ENCODE results near the gene MMP15. TPM values are rescaled to one million over a fixed set of nuclear protein-coding genes. Genes with fewer than 3 reads are reported as not detected.
A peak's percentile ranks its signal among the peaks of the same experiment; 100 is the strongest.
"Not testable (repeated sequence)": the region's sequence is repeated elsewhere in the genome, so short reads cannot be mapped to it uniquely, and the experiment has no call there.

Gene MMP15
- total and polyA plus RNA-seq, 8 donors: 8.1 to 140 (median 22.2) TPM

DNA sequence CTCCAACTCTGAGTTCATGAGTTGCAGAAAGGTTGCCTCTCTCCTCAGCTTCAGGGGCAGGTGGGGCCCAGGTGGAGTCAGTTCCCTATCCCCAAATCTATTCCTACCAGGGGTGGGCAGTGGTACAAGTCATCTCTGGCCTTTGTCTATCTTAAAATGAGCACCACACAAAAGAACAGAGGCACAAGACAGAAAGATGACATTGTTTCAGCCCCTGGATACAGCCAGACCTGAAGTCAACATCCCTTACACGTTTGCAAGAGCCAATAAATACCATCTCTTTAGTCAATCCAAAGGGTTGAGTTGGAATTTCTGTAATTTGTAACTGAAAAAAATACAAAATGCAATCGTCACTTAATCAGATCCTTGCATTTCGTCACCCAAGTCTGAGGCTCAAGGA lies 32.2 kb downstream of the MMP15 start:
- WGBS, 5 donors: 70 to 83% (median 74%) methylated on average over 3 of the region's 3 CpGs
- intact Hi-C loops (cut with DNase I; ENCODE audit: low total_unique reads): no loop called here
- no peak for DNase-seq
- Histone ChIP-seq H3K27me3 (peaks cover 0 to 5% (median 0%) of the 10 kb centered on the region in 3 donors), H3K27ac (no peak overlapping the region), H3K4me1 (peaks cover 0 to 2% (median 0%) of the 10 kb centered on the region in 4 donors), H3K36me3 (no peaks in the 10 kb centered on the region), H3K9me3 (no peaks in the 10 kb centered on the region), H3K4me3 (no peak overlapping the region)
- no peak for TF ChIP-seq POLR2AphosphoS5 (IDR thresholded peaks at IDR 0.05)
- TF ChIP-seq, protein P1, sequence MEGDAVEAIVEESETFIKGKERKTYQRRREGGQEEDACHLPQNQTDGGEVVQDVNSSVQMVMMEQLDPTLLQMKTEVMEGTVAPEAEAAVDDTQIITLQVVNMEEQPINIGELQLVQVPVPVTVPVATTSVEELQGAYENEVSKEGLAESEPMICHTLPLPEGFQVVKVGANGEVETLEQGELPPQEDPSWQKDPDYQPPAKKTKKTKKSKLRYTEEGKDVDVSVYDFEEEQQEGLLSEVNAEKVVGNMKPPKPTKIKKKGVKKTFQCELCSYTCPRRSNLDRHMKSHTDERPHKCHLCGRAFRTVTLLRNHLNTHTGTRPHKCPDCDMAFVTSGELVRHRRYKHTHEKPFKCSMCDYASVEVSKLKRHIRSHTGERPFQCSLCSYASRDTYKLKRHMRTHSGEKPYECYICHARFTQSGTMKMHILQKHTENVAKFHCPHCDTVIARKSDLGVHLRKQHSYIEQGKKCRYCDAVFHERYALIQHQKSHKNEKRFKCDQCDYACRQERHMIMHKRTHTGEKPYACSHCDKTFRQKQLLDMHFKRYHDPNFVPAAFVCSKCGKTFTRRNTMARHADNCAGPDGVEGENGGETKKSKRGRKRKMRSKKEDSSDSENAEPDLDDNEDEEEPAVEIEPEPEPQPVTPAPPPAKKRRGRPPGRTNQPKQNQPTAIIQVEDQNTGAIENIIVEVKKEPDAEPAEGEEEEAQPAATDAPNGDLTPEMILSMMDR (IDR thresholded peaks at IDR 0.05): no peak
- no peak for TF ChIP-seq POLR2A (IDR thresholded peaks at IDR 0.05)

DNA sequence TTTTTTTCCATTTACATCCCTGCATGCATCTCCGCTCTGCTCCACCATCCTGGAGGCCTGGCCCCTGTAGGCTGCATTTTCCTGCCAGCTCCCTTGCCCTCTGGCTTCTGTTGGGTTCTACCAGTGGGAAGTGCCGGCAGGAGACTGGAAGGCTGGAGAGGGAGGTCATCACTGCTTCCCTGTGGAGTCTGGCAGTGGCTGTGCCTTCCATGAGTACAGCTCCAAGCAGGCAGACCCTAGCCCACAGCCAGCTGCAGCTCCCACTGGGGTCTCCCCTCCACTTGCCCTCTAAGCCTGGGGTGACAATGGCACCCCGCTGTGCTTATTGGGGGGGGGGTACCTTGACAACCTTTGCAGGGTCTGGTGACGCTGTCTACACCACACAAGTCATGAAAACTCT lies 37.3 kb downstream of the MMP15 start:
- intact Hi-C loops (cut with DNase I; ENCODE audit: low total_unique reads): no loop called here
- no peak overlapping the region for H3K27ac ChIP-seq
- peaks cover 4 to 15% (median 6%) of the 10 kb centered on the region in 4 donors for H3K4me1 ChIP-seq
- no peak for TF ChIP-seq EP300 (IDR thresholded peaks at IDR 0.05)
- no peaks in the 10 kb centered on the region for H3K27me3 ChIP-seq
- WGBS, 5 donors: 77 to 86% (median 81%) methylated on average over 3 to 4 of the region's 4 CpGs
- no peaks in the 10 kb centered on the region for H3K36me3 ChIP-seq
- H3K9me3 ChIP-seq: no peaks in the 10 kb centered on the region
- H3K4me3 ChIP-seq: no peak overlapping the region
- no peak for DNase-seq

DNA sequence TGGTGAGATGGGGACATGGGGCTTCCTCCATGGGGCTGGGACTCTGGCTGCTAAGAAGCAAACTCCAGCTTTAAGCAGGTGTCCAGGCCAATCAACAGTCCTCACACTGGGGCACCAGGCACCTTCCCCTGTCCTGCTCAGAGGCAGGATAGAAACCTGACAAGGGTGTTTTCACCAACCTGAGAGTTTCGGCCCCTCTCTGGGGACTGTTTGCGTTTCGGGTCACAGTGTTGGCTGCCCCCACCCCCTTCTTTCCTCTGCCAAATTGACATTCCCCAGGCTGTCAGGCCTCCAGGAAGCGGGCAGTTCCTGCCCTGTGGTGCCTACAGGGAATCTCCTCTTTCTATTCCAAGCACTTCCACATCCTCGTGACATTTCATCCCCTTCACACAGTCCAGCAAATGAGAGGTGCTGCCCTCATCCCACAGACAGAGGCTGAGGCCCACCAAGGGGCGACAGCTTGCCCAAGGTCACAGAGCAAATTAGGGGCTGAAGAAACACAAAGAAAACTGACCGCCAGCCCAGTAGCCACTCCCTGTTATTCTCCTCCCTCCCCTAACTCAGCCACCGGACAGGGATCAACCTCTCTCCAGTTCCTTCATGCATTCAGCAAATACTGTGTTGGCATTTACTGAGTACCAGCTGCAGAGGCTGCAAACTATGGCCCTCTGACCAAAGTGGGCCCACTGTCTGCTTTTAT lies 38.0 kb downstream of the MMP15 start:
- intact Hi-C loops (cut with DNase I; ENCODE audit: low total_unique reads): no loop called here
- 18 to 52% (median 31%) methylated on average over 8 of the region's 8 CpGs for WGBS, 5 donors
- Histone ChIP-seq H3K4me1 (peaks cover 4 to 15% (median 6%) of the 10 kb centered on the region in 4 donors), H3K27me3 (no peaks in the 10 kb centered on the region), H3K9me3 (no peaks in the 10 kb centered on the region), H3K4me3 (no peak overlapping the region), H3K36me3 (no peaks in the 10 kb centered on the region), H3K27ac (peak overlapping the region in 1 of 5 donors; percentile 27)
- TF ChIP-seq EP300 (IDR thresholded peaks at IDR 0.05) (no peak), POLR2A (IDR thresholded peaks at IDR 0.05) (no peak), POLR2AphosphoS5 (IDR thresholded peaks at IDR 0.05) (no peak)
- TF ChIP-seq, protein P1 (IDR thresholded peaks at IDR 0.05): no peak
- DNase-seq: peak in 1 of 2 donors; percentile 35

DNA sequence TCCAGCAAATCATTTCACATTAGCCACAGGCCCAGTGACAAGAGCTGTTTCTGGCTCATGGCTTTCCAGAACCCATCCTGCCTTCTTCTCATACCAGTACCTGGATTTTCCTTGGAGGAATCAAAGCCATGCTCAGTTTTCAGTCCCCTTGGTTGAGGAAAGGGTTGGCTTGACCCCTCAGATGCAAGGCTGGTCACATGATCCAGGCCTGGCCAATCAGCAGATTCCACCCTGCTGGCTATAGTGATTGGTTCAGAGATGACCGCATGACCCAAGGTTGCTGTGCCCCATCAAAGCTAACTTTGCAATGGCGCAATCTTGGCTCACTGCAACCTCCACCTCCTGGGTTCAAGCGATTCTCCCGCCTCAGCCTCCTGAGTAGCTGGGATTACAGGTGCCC lies 45.0 kb downstream of the MMP15 start:
- no peak overlapping the region for H3K4me3 ChIP-seq
- H3K36me3 ChIP-seq: no peaks in the 10 kb centered on the region
- H3K4me1 ChIP-seq: no peaks in the 10 kb centered on the region
- no peak for DNase-seq
- intact Hi-C loops (cut with DNase I; ENCODE audit: low total_unique reads): no loop called here
- no peak overlapping the region for H3K27ac ChIP-seq
- 96 to 100% (median 98%) methylated on average over 4 of the region's 4 CpGs for WGBS, 5 donors
- no peak for TF ChIP-seq EP300 (IDR thresholded peaks at IDR 0.05)
- TF ChIP-seq, protein P1 (IDR thresholded peaks at IDR 0.05): no peak
- H3K27me3 ChIP-seq: no peaks in the 10 kb centered on the region
- no peaks in the 10 kb centered on the region for H3K9me3 ChIP-seq

DNA sequence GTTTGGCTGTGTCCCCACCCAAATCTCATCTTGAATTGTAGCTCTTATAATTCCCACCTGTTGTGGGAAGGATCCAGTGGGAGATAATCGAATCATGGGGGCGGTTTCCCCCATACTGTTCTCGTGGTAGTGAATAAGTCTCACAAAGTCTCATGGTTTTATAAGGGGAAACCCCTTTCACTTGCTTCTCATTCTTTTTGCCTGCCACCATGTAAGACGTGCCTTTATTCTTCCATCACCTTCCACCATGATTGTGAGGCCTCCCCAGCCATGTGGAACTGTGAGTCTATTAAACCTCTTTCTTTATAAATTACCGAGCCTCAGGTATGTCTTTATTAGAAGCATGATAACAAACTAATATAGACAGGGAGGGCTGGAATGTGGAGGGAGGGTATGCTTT lies 46.6 kb downstream of the MMP15 start:
- H3K4me3 ChIP-seq; H3K9me3 ChIP-seq; H3K4me1 ChIP-seq; H3K27ac ChIP-seq; H3K27me3 ChIP-seq; DNase-seq; intact Hi-C loops (cut with DNase I; ENCODE audit: low total_unique reads); H3K36me3 ChIP-seq: not testable (repeated sequence)
- WGBS, 5 donors: 87 to 94% (median 91%) methylated on average over 5 of the region's 5 CpGs

DNA sequence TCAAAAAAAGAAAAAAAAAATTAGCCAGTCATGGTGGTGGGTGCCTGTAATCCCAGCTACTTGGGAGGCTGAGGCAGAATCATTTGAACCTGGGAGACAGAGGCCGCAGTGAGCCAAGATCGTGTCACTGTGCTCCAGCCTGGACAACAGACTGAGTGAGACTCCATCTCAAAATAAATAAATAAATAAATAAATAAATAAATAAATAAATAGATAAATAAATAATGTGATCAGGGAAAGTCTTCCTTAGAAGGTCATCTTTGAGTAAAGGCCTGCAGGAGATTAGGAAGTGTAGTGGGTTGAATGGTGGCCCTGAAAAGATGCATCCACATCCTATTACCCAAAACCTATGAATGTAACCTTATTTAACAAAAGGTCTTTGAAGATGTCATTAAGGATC lies 47.5 kb downstream of the MMP15 start:
- DNase-seq; H3K27ac ChIP-seq; H3K36me3 ChIP-seq; intact Hi-C loops (cut with DNase I; ENCODE audit: low total_unique reads); H3K27me3 ChIP-seq; H3K4me1 ChIP-seq; H3K4me3 ChIP-seq; H3K9me3 ChIP-seq: not testable (repeated sequence)
- 89 to 98% (median 92%) methylated on average over 2 of the region's 2 CpGs for WGBS, 5 donors

All from stomach (tissue), 9 donors.